Astrocyte (in vitro differentiated cells and primary cell): Measurements from ENCODE around the gene SRMS. TPM values are rescaled to one million over a fixed set of nuclear protein-coding genes. Genes with fewer than 3 reads are reported as not detected.

ENCODE experiments used
- DNase-seq: peaks from one replicate; pipeline ENCODE4 v3.0.0-alpha.2; 2010; ENCODE audit warnings: low read depth
- FAIRE-seq: peaks from 2 replicates; lab custom pipeline; 2011; peaks lifted over from hg19 to GRCh38; lab: Jason Lieb, UNC
- H2AFZ ChIP-seq: 2 replicates; pipeline ENCODE4 v1.6.0; 2012; ENCODE audit warnings: low read depth, low read length, inconsistent platforms
- H3K27ac ChIP-seq: 2 replicates; pipeline ENCODE4 v1.5.1; 2011; ENCODE audit warnings: low read depth, low read length, inconsistent platforms
- H3K27me3 ChIP-seq: 2 replicates; pipeline ENCODE4 v1.6.0; 2011; ENCODE audit warnings: low read length, inconsistent platforms; ENCODE audit not compliant: insufficient read depth
- H3K36me3 ChIP-seq: 2 replicates; pipeline ENCODE4 v1.5.1; 2011; ENCODE audit warnings: low read length, inconsistent platforms; ENCODE audit not compliant: insufficient read depth
- H3K4me1 ChIP-seq: 2 replicates; pipeline ENCODE4 v1.5.1; 2011; ENCODE audit warnings: low read length, inconsistent platforms; ENCODE audit not compliant: insufficient read depth
- H3K4me2 ChIP-seq: 2 replicates; pipeline ENCODE4 v1.6.0; 2012; ENCODE audit warnings: low read length, inconsistent platforms
- H3K4me3 ChIP-seq: 2 replicates; pipeline ENCODE4 v1.5.1; 2011; ENCODE audit warnings: low read depth, mild to moderate bottlenecking, low read length, inconsistent platforms; ENCODE audit not compliant: insufficient read depth
- H3K79me2 ChIP-seq: 2 replicates; pipeline ENCODE4 v1.6.0; 2012; ENCODE audit warnings: mild to moderate bottlenecking, low read length, inconsistent platforms; ENCODE audit not compliant: insufficient read depth
- H3K9ac ChIP-seq: 2 replicates; pipeline ENCODE4 v1.6.0; 2012; ENCODE audit warnings: mild to moderate bottlenecking, low read length, inconsistent platforms
- H3K9me3 ChIP-seq: 2 replicates; pipeline ENCODE4 v1.5.1; 2012; ENCODE audit warnings: low read depth, mild to moderate bottlenecking, low read length, inconsistent platforms; ENCODE audit not compliant: insufficient read depth
- H4K20me1 ChIP-seq: 2 replicates; pipeline ENCODE4 v1.6.0; 2012; ENCODE audit warnings: low read length, inconsistent platforms; ENCODE audit not compliant: insufficient read depth
- H3K27ac Mint-ChIP-seq: one replicate; pipeline ENCODE4 v1.8.0; 2021; ENCODE audit warnings: mild to moderate bottlenecking, mixed read lengths; ENCODE audit not compliant: unreplicated experiment
- H3K27me3 Mint-ChIP-seq: one replicate; pipeline ENCODE4 v1.8.0; 2021; ENCODE audit warnings: low read depth, mixed read lengths; ENCODE audit not compliant: unreplicated experiment
- H3K36me3 Mint-ChIP-seq: one replicate; pipeline ENCODE4 v1.8.0; 2021; ENCODE audit warnings: low read depth, mixed read lengths; ENCODE audit not compliant: unreplicated experiment
- H3K4me1 Mint-ChIP-seq: one replicate; pipeline ENCODE4 v1.8.0; 2021; ENCODE audit warnings: low read depth, mixed read lengths; ENCODE audit not compliant: unreplicated experiment
- H3K4me3 Mint-ChIP-seq: one replicate; pipeline ENCODE4 v1.8.0; 2021; ENCODE audit warnings: mild to moderate bottlenecking, moderate library complexity, mixed read lengths; ENCODE audit not compliant: unreplicated experiment
- H3K9me3 Mint-ChIP-seq: one replicate; pipeline ENCODE4 v1.8.0; 2021; ENCODE audit warnings: mild to moderate bottlenecking, mixed read lengths; ENCODE audit not compliant: unreplicated experiment
- EZH2 ChIP-seq: IDR thresholded peaks from 2 replicates; pipeline ENCODE4 v1.6.1; 2012; ENCODE audit warnings: mild to moderate bottlenecking, low read length, inconsistent platforms; ENCODE audit not compliant: insufficient read depth
- total RNA-seq: library from RNA; stranded (reverse); gene quantifications from 2 replicates; pipeline ENCODE4 v1.2.1, GENCODE V29; 2021
- TF ChIP-seq, protein P1 (sequence below): IDR thresholded peaks from 2 replicates; pipeline ENCODE4 v1.5.1; 2011; ENCODE audit warnings: low read depth, mild to moderate bottlenecking, inconsistent platforms, low read length, moderate library complexity; ENCODE audit not compliant: insufficient read depth

Gene SRMS
- total RNA-seq, 1 donor from 2014 or later: 0.14 TPM

GRCh38 chr20:63562461-63563224, 15.1 kb upstream of the SRMS start:
- Histone ChIP-seq H3K27me3 (no peaks in the 10 kb centered on the region), H3K79me2 (no peaks in the 10 kb centered on the region), H3K9me3 (no peaks in the 10 kb centered on the region), H3K36me3 (no peaks in the 10 kb centered on the region), H2AFZ (no peak overlapping the region), H4K20me1 (peaks cover 2% of the 10 kb centered on the region), H3K27ac (no peak overlapping the region), H3K9ac (no peak overlapping the region), H3K4me3 (no peak overlapping the region), H3K4me2 (no peak overlapping the region), H3K4me1 (no peaks in the 10 kb centered on the region)
- H3K36me3 Mint-ChIP-seq: peaks cover 5% of the 10 kb centered on the region
- no peak for TF ChIP-seq EZH2
- TF ChIP-seq, protein P1, sequence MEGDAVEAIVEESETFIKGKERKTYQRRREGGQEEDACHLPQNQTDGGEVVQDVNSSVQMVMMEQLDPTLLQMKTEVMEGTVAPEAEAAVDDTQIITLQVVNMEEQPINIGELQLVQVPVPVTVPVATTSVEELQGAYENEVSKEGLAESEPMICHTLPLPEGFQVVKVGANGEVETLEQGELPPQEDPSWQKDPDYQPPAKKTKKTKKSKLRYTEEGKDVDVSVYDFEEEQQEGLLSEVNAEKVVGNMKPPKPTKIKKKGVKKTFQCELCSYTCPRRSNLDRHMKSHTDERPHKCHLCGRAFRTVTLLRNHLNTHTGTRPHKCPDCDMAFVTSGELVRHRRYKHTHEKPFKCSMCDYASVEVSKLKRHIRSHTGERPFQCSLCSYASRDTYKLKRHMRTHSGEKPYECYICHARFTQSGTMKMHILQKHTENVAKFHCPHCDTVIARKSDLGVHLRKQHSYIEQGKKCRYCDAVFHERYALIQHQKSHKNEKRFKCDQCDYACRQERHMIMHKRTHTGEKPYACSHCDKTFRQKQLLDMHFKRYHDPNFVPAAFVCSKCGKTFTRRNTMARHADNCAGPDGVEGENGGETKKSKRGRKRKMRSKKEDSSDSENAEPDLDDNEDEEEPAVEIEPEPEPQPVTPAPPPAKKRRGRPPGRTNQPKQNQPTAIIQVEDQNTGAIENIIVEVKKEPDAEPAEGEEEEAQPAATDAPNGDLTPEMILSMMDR: no peak
- H3K4me1 Mint-ChIP-seq: no peaks in the 10 kb centered on the region
- no peak overlapping the region for H3K4me3 Mint-ChIP-seq
- no peaks in the 10 kb centered on the region for H3K27me3 Mint-ChIP-seq
- H3K9me3 Mint-ChIP-seq: no peaks in the 10 kb centered on the region
- no peak overlapping the region for H3K27ac Mint-ChIP-seq
- FAIRE-seq (no peak), DNase-seq (no peak)

DNA sequence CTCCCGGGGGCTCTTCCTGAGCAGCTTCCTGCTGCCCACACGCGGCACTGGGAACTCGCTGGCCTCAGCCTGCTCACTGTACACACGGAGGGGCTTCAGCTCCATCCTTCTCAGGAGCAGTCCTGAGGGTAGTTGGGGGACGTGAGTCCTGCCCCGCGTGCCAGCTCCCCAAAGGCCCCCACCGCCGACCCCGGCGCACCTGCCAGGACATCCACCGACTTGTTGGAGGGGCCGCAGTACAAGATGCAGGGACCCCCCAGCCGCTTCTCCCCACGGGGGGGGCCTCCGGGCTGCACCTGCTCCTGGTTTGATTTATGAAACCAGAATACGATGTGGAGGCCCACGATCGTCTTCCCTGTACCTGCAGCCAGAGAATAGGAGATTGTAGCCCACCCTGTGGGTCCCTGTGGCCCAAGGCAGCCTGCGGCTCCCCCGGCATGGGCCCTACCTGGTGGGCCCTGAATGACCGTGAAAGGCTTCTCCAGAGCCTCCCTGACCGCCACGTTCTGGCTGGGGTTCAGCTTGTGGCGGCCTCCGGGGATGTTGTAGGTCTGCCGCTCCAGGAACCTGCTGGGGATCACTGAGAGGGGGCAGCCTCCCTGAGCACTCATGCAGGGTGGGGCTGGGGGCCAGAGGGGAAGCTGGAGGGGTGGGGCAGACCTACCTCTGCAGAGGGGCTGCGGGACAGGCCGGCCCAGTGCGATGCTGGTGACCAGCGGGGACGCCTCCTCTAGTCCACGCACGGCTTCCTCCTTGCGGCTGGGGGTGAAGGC, 14.3 kb upstream of the SRMS start:
- Histone ChIP-seq H3K79me2 (no peaks in the 10 kb centered on the region), H3K4me2 (no peak overlapping the region), H3K9ac (no peak overlapping the region), H2AFZ (no peak overlapping the region), H3K4me3 (no peak overlapping the region), H3K27ac (no peak overlapping the region), H3K27me3 (no peaks in the 10 kb centered on the region), H3K36me3 (no peaks in the 10 kb centered on the region), H4K20me1 (no peaks in the 10 kb centered on the region), H3K9me3 (no peaks in the 10 kb centered on the region), H3K4me1 (no peaks in the 10 kb centered on the region)
- FAIRE-seq (no peak), DNase-seq (no peak)
- no peak overlapping the region for H3K4me3 Mint-ChIP-seq
- TF ChIP-seq EZH2: no peak
- TF ChIP-seq, protein P1: no peak
- H3K9me3 Mint-ChIP-seq: no peaks in the 10 kb centered on the region
- H3K27ac Mint-ChIP-seq: no peak overlapping the region
- no peaks in the 10 kb centered on the region for H3K4me1 Mint-ChIP-seq
- H3K27me3 Mint-ChIP-seq: no peaks in the 10 kb centered on the region
- H3K36me3 Mint-ChIP-seq: peaks cover 5% of the 10 kb centered on the region
